SH-SY5Y (cell line): Measurements from ENCODE around the gene ADPRHL1.

Experiments
- GATA2 ChIP-seq: IDR thresholded peaks from 2 replicates; pipeline ENCODE4 v1.6.1; 2011; ENCODE audit warnings: mild to moderate bottlenecking, low read depth, low read length
- GATA3 ChIP-seq: IDR thresholded peaks from 2 replicates; pipeline ENCODE4 v1.6.1; 2011; ENCODE audit warnings: low read depth, mild to moderate bottlenecking, low read length, moderate library complexity

DNA sequence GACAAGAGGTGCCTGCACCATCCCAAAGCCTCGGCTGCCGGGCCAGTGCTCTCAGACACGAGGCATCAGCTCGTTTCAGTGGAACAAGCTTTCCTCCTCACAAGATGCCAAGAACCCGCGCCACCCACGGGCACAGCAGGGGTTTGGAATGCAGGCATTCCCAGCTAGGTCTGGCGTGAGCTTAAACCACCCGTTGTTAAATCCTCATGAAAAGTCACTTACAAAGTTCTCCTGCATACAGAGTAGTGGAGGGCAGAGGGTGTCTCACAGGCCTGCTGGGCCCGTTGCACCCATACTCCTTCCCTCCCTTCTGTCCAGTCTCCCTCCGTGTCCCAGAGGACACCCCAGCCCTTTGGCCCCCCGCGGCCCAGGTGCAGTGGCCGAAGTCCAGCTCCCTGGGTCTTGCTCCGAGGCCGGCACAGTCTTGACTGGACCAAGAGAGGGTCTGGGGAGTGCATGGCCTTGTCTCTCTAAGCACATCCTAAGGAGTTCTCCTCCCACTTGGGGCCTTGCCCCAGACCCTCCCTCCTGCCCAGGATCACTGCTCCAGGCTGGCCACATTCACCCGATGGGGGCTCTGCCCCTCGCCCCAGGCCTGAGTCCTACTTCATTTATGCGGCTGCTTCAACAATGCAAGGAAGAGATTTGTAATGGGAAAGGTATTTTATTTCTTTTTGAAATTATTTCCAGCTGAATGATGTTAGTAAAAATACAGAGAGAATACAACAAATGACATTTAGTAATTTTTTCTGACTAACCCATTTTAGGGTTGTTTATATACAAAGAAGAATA, 54.1 kb downstream of the ADPRHL1 start:
- TF ChIP-seq GATA2 (no peak), GATA3 (no peak)
